ENCODE results near the gene SLC46A1.

Gene SLC46A1

DNA sequence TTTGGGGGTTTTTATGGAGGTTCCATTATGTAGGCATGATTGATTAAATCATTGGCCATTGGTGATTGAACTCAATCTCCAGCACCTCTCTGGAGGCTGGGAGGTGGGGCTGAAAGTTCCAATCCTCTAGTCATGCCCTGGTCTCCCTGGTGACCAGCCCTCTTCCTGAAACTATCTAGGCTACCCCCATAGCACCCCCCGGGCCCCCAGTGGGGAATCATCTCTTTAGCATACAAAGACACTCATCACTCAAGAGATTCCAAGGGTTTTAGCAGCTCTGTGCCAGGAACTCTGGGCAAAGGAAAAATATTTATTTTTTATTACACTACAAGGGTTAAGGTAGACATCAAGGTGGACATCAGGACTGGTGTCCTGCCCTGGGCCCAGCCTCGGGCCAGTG is 10.6 kb downstream of the SLC46A1 start:
- Histone ChIP-seq H3K36me3 (ENCODE audit: low read length) (no peaks in the 10 kb centered on the region), H3F3A (ENCODE audit: insufficient read depth) (no peaks in the 10 kb centered on the region), H3K9me3 (ENCODE audit: insufficient read depth, low read length) (no peaks in the 10 kb centered on the region), H3K27me3 (ENCODE audit: low read length) (no peaks in the 10 kb centered on the region), H3K4me2 (ENCODE audit: low read depth, low read length, poor library complexity, severe bottlenecking) (no peak overlapping the region), H3K4me3 (ENCODE audit: insufficient read depth, low read length, poor library complexity, severe bottlenecking) (no peak overlapping the region), H3K27ac (ENCODE audit: low read depth, low read length) (no peak overlapping the region), H2AFZ (ENCODE audit: low read depth, low read length, severe bottlenecking) (no peak overlapping the region), H3K9ac (ENCODE audit: low read length) (no peak overlapping the region), H3K79me2 (ENCODE audit: insufficient read depth, low read length) (no peaks in the 10 kb centered on the region), H3K9me2 (replicated peaks; ENCODE audit: insufficient read depth, low read length) (no peaks in the 10 kb centered on the region), H4K20me1 (ENCODE audit: low read depth, low read length) (no peaks in the 10 kb centered on the region)
- TF ChIP-seq EZH2phosphoT487 (conservative IDR thresholded peaks at IDR 0.05; ENCODE audit: low read length) (no peak), CTCF (IDR thresholded peaks at IDR 0.05; ENCODE audit: insufficient read depth, low read length, poor library complexity, severe bottlenecking) (no peak)

GRCh38 chr17:28394337-28395116 is 11.5 kb downstream of the SLC46A1 start:
- H3K27me3 ChIP-seq (ENCODE audit: low read length), result no peaks in the 10 kb centered on the region
- H4K20me1 ChIP-seq (ENCODE audit: low read depth, low read length), result no peaks in the 10 kb centered on the region
- H3K36me3 ChIP-seq (ENCODE audit: low read length), result no peaks in the 10 kb centered on the region
- H3K9me2 ChIP-seq (replicated peaks; ENCODE audit: insufficient read depth, low read length), result no peaks in the 10 kb centered on the region
- H3K27ac ChIP-seq (ENCODE audit: low read depth, low read length), result no peak overlapping the region
- no peak overlapping the region for H3K4me2 ChIP-seq (ENCODE audit: low read depth, low read length, poor library complexity, severe bottlenecking)
- no peaks in the 10 kb centered on the region for H3K79me2 ChIP-seq (ENCODE audit: insufficient read depth, low read length)
- no peak overlapping the region for H3K9ac ChIP-seq (ENCODE audit: low read length)
- H2AFZ ChIP-seq (ENCODE audit: low read depth, low read length, severe bottlenecking), result no peak overlapping the region
- no peaks in the 10 kb centered on the region for H3K9me3 ChIP-seq (ENCODE audit: insufficient read depth, low read length)
- no peak overlapping the region for H3K4me3 ChIP-seq (ENCODE audit: insufficient read depth, low read length, poor library complexity, severe bottlenecking)
- no peaks in the 10 kb centered on the region for H3F3A ChIP-seq (ENCODE audit: insufficient read depth)
- TF ChIP-seq EZH2phosphoT487 (conservative IDR thresholded peaks at IDR 0.05; ENCODE audit: low read length), result no peak
- no peak for TF ChIP-seq CTCF (IDR thresholded peaks at IDR 0.05; ENCODE audit: insufficient read depth, low read length, poor library complexity, severe bottlenecking)

GRCh38 chr17:28392491-28392890 is 13.5 kb downstream of the SLC46A1 start:
- Histone ChIP-seq H3K4me2 (ENCODE audit: low read depth, low read length, poor library complexity, severe bottlenecking) (no peak overlapping the region), H4K20me1 (ENCODE audit: low read depth, low read length) (no peaks in the 10 kb centered on the region), H3K27me3 (ENCODE audit: low read length) (no peaks in the 10 kb centered on the region), H3K9ac (ENCODE audit: low read length) (no peak overlapping the region), H2AFZ (ENCODE audit: low read depth, low read length, severe bottlenecking) (no peak overlapping the region), H3F3A (ENCODE audit: insufficient read depth) (no peaks in the 10 kb centered on the region), H3K9me3 (ENCODE audit: insufficient read depth, low read length) (no peaks in the 10 kb centered on the region), H3K27ac (ENCODE audit: low read depth, low read length) (no peak overlapping the region), H3K79me2 (ENCODE audit: insufficient read depth, low read length) (no peaks in the 10 kb centered on the region), H3K36me3 (ENCODE audit: low read length) (no peaks in the 10 kb centered on the region), H3K4me3 (ENCODE audit: insufficient read depth, low read length, poor library complexity, severe bottlenecking) (no peak overlapping the region), H3K9me2 (replicated peaks; ENCODE audit: insufficient read depth, low read length) (no peaks in the 10 kb centered on the region)
- no peak for TF ChIP-seq EZH2phosphoT487 (conservative IDR thresholded peaks at IDR 0.05; ENCODE audit: low read length)
- TF ChIP-seq CTCF (IDR thresholded peaks at IDR 0.05; ENCODE audit: insufficient read depth, low read length, poor library complexity, severe bottlenecking), result no peak
